ENCODE measurements around the gene BAZ2B. TPM values are rescaled to one million over a fixed set of nuclear protein-coding genes. Genes with fewer than 3 reads are reported as not detected.

BAZ2B gene
- total and polyA plus RNA-seq, 2 of the 13 experiments (the other 11 are each of a cell fraction or from before 2014, with no cell fraction given): 14.0 to 15.1 TPM

GRCh38 chr2:159545085-159545484, 71.3 kb downstream of the BAZ2B start (continued):
- TF ChIP-seq AGO2 (optimal IDR thresholded peaks at IDR 0.05; ENCODE audit: low read depth, low read length) (no peak), KLF15 (CRISPR knock-in tag; IDR thresholded peaks at IDR 0.05; ENCODE audit: borderline replicate concordance) (no peak)

- H3K79me2 ChIP-seq (ENCODE audit: insufficient read depth, low read length): no peaks in the 10 kb centered on the region
- in situ Hi-C loops (cut with HindIII; ENCODE audit: extremely low pct_ligation_motif_present, low pct_unique_long_range_greater_than_20kb): no loop called here
- no peak for FAIRE-seq
Observed at GRCh38 chr2:159542101-159542500, 74.2 kb downstream of the BAZ2B start.

More at GRCh38 chr2:159542101-159542500, 74.2 kb downstream of the BAZ2B start:
- intact Hi-C loops (cut with micrococcal nuclease; ENCODE audit: unreplicated experiment): no loop called here
- no peak overlapping the region for H3K4me3 ChIP-seq (replicated peaks in 1 of 3; ENCODE audit: insufficient read depth in 1 of 3, low read depth in 2 of 3, low read length in 3 of 3)
- H3K36me3 ChIP-seq (replicated peaks in 1 of 2; ENCODE audit: control insufficient read depth in 1 of 2, insufficient read depth in 2 of 2, low read length in 2 of 2): no peaks in the 10 kb centered on the region; a peak in 1 of 5 replicates
- CTCF ChIA-PET (ENCODE audit: low intra/inter-chr PET ratio, low total read pairs): no interaction called here
- DNase-seq (ENCODE audit: low spot score): no peak
- TF ChIP-seq ZSCAN22 (CRISPR knock-in tag; IDR thresholded peaks at IDR 0.05): no peak
- no peak for TF ChIP-seq HNRNPLL (IDR thresholded peaks at IDR 0.05; ENCODE audit: low read depth, low read length, poor library complexity, severe bottlenecking)
- TF ChIP-seq SALL2 (CRISPR knock-in tag; IDR thresholded peaks at IDR 0.05): no peak
- TF ChIP-seq DMTF1 (CRISPR knock-in tag; IDR thresholded peaks at IDR 0.05): no peak
- TF ChIP-seq ZNF569 (CRISPR knock-in tag; IDR thresholded peaks at IDR 0.05; ENCODE audit: borderline replicate concordance): no peak
- no peak for TF ChIP-seq GTF3A (CRISPR knock-in tag; conservative IDR thresholded peaks at IDR 0.05)
- TF ChIP-seq ZNF143 (CRISPR knock-in tag; IDR thresholded peaks at IDR 0.05): no peak
- TF ChIP-seq ZNF510 (CRISPR knock-in tag; IDR thresholded peaks at IDR 0.05; ENCODE audit: low read depth): no peak
- TF ChIP-seq ZGPAT (CRISPR knock-in tag; IDR thresholded peaks at IDR 0.05): no peak
- no peak for TF ChIP-seq CHD4 (IDR thresholded peaks at IDR 0.05; ENCODE audit: borderline replicate concordance, low read length)
- TF ChIP-seq GATA4 (IDR thresholded peaks at IDR 0.05; ENCODE audit: borderline replicate concordance, low read depth): no peak
- no peak for TF ChIP-seq HDAC6 (IDR thresholded peaks at IDR 0.05; ENCODE audit: low read depth, low read length)
- no peaks in the 10 kb centered on the region for H3K9me3 ChIP-seq (ENCODE audit: low read length)
- no peaks in the 10 kb centered on the region for H3K27me3 ChIP-seq (ENCODE audit: control insufficient read depth in 1 of 2, insufficient read depth in 2 of 2, low read length in 2 of 2)
- H2AFZ ChIP-seq (ENCODE audit: low read length): no peak overlapping the region
- no peak overlapping the region for H3K27ac ChIP-seq (ENCODE audit: extremely low read length, insufficient read depth, low read length)
- no peaks in the 10 kb centered on the region for H3K4me1 ChIP-seq (ENCODE audit: insufficient read depth, low read length)
- ATAC-seq: no peak
- H4K20me1 ChIP-seq (ENCODE audit: insufficient read depth, low read length): no peaks in the 10 kb centered on the region
- no peak overlapping the region for H3K4me2 ChIP-seq (ENCODE audit: low read depth, low read length)
- no peak overlapping the region for H3K9ac ChIP-seq (ENCODE audit: insufficient read depth, low read depth, low read length)
- BruUV-seq (replicated peaks): no TSS peak
- POLR2A ChIA-PET: no interaction called here
